EH (cell line): ENCODE measurements around the gene RILPL2.
"Not testable (repeated sequence)": the region's sequence is repeated elsewhere in the genome, so short reads cannot be mapped to it uniquely, and the experiment has no call there.

Experiments
- DNase-seq: peaks from one replicate; pipeline ENCODE4 v3.0.0-alpha.2; 2015; ENCODE audit warnings: low read depth

RILPL2 gene

DNA sequence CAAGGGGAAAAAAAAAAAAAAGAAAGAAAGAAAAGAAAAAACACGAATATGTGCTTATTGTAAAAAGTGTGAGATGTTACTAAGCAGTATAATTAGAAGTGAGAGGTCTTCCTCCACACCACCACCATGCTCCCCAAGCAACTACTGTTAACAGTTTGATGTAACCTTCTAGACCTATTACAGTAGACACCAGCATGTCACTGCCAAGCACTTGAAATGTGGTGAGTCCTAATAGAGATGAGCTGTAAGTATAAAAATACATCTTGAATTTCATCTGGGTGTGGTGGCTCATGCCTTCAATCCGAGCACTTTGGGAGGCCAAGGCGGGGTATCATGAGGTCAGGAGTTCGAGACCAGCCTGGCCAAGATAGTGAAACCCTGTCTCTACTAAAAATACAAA is 13.4 kb upstream of the RILPL2 start:
- DNase-seq = no peak

- DNase-seq = no peak
These were observed 12.8 kb upstream of the RILPL2 start for GRCh38 chr12:123449249-123449733.

GRCh38 chr12:123446333-123446713 is 9.8 kb upstream of the RILPL2 start:
- DNase-seq = no peak

- DNase-seq = peak; percentile 95
These were observed 9.2 kb upstream of the RILPL2 start for GRCh38 chr12:123445388-123446332.

GRCh38 chr12:123444092-123445026 is 7.9 kb upstream of the RILPL2 start:
- peak; percentile 69 for DNase-seq

- DNase-seq = no peak
These were observed 6.3 kb upstream of the RILPL2 start for GRCh38 chr12:123442774-123443173.

- no peak for DNase-seq
These were observed 5.2 kb upstream of the RILPL2 start for GRCh38 chr12:123441523-123442164.

DNA sequence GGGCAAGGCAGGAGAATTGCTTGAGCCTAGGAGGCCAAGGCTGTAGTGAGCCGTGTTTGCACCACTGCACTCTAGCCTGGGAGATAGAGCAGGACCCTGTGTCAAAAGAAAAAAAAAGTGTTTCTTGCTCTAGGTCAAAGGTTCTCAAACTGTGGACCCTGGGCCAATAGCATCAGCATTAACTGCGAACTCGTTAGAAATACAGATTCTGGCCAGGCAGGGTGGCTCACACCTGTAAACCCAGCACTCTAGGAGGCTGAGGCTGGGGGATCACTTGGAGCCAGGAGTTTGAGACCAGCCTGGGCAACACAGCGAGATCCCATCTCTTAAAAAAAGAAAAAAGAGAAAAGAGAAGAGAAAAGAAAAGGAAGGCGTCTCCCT is 858 bp downstream of the RILPL2 start:
- no peak for DNase-seq

DNA sequence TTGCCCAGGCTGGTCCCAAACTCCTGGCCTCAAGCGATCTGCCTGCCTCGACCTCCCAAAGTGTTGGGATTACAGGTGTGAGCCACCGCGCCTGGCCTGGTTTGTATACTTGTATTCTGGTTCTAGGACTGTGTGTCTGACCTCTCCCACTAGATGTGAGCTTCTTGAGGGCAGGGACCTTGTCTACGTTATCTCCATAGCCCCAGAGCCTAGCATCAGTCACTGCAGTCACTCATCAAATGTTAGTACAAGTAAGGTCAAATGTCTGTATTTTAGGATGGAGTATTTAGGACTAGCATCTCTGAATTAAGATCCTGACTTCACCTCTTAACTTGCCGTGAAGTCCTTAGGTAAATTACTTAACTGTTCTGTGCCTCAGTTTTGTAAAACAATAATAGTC is 2.9 kb downstream of the RILPL2 start:
- no peak for DNase-seq

DNA sequence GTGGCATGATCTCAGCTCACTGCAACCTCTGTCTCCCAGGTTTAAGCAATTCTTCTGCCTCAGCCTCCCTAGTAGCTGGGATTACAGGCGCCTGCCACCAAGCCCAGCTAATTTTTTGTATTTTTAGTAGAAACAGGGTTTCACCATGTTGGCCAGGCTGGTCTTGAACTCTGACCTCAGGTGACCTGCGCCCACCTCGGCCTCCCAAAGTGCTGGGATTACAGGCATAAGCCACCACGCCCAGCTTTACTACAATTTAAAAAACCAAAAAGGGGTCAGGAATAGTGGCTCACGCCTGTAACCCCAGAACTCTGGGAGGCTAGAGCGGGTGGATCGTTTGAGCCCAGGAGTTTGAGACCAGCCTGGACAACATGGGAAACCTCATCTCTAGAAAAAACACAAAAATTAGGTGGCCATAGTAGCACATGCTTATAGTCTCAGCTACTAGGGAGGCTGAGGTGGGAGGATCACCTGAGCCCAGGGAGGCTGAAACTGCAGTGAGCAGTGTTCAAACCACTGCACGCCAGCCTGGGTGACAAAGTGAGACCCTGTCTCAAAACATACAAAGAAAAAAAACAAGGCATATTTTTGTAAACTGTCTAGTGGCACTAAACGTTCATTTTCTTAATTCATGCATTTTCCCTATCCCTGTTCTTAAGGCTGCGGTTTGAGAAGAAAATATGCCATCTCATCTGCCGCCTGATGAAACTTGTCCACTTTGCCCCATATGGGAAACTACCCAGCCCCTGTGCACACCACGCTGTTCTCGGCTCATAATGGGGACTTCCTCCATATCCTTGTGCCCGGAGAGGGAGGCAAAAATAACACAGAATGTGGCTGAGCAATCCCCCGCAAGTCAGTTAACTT is 4.3 kb downstream of the RILPL2 start:
- DNase-seq = not testable (repeated sequence)

DNA sequence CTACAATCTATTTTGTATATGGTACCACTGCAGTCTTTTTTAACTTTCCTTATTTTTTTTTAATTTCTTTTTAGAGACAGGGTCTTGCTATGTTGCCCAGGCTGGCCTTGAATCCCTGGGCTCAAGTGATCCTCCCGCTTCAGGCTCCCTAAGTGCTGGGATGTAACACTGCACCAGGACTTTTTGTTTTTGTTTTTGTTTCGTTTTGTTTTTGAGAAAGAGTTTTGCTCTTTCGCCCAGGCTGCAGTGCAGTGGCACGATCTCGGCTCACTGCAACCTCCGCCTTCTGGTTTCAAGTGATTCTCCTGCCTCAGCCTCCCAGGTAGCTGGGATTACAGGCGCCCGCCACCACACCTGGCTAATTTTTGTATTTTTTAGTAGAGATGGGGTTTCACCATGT is 7.4 kb downstream of the RILPL2 start:
- DNase-seq = not testable (repeated sequence)

GRCh38 chr12:123428591-123428990 is 7.9 kb downstream of the RILPL2 start:
- no peak for DNase-seq

GRCh38 chr12:123427036-123427769 is 9.3 kb downstream of the RILPL2 start:
- no peak for DNase-seq

GRCh38 chr12:123421314-123421713 is 15.2 kb downstream of the RILPL2 start:
- DNase-seq = no peak

GRCh38 chr12:123410041-123410412 is 26.5 kb downstream of the RILPL2 start:
- DNase-seq = no peak

- not testable (repeated sequence) for DNase-seq
These were observed 27.0 kb downstream of the RILPL2 start for GRCh38 chr12:123409284-123410040.

DNA sequence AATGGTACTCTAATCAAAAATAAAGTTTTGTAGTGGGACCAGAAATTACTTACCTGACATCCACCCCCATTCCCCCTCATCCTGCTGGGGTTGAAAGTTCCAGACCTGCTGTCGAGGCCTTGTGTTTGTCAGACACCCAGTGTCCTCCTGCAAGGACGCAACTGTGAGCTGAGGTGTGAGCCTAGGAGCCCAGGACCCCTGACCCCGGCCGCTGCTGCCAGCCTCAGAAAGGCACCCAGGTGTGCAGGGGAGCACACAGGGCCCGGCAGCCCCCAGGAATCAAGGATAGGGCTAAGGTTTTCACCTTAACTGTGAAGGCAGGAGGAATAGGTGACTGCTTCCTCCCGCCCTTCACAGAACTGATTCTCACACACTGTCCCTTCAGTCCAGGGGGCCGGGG is 27.9 kb downstream of the RILPL2 start:
- DNase-seq = not testable (repeated sequence)

- DNase-seq = not testable (repeated sequence)
These were observed 28.6 kb downstream of the RILPL2 start for GRCh38 chr12:123407934-123408333.

- not testable (repeated sequence) for DNase-seq
These were observed 29.2 kb downstream of the RILPL2 start for GRCh38 chr12:123407269-123407668.

DNA sequence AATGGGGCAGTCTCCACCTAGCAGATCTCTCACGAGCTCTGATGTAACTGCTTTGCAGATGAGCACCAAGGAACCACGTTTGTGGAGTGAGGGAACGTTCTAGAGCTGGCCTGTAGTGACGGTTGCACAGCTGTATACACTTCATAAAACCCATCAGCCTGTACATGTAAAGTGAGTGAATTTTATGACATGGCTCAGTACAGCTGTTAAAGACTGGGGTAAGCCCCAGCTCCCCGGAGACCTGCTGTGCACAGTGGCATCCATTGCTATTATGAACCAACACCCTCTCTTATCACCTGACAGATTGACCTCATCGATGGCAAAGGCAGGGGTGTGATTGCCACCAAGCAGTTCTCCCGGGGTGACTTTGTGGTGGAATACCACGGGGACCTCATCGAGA is 31.9 kb downstream of the RILPL2 start:
- no peak for DNase-seq
